Parathyroid adenoma (tissue), 2 donors: ENCODE measurements around the gene CPA2.

ENCODE experiments used
- H2AFZ ChIP-seq: fragments of 300-600 bp; sonication (generic); one replicate; pipeline ENCODE4 v1.7.0; 2017; ENCODE audit warnings: antibody characterized with exemption, mild to moderate bottlenecking
- H3K27ac ChIP-seq: fragments of 300-600 bp; sonication (generic); one replicate; pipeline ENCODE4 v1.7.0; 2017
- H3K27me3 ChIP-seq: fragments of 300-600 bp; sonication (generic); one replicate; pipeline ENCODE4 v1.7.0; 2017; ENCODE audit warnings: low read length; ENCODE audit not compliant: control insufficient read depth, insufficient read depth
- H3K36me3 ChIP-seq: fragments of 300-600 bp; sonication (generic); one replicate; pipeline ENCODE4 v1.7.0; 2017; ENCODE audit warnings: low read length; ENCODE audit not compliant: control insufficient read depth, insufficient read depth
- H3K4me1 ChIP-seq: fragments of 300-600 bp; sonication (generic); one replicate; pipeline ENCODE4 v1.7.0; 2017; ENCODE audit warnings: control low read depth
- H3K4me2 ChIP-seq: fragments of 300-600 bp; sonication (generic); one replicate; pipeline ENCODE4 v1.7.0; 2017; ENCODE audit warnings: low read length
- H3K4me3 ChIP-seq: fragments of 300-600 bp; sonication (generic); one replicate; pipeline ENCODE4 v1.7.0; 2017; ENCODE audit warnings: low read depth, low read length
- H3K79me2 ChIP-seq: fragments of 300-600 bp; sonication (generic); one replicate; pipeline ENCODE4 v1.7.0; 2017; ENCODE audit warnings: control low read depth
- H3K9ac ChIP-seq: fragments of 300-600 bp; sonication (generic); one replicate; pipeline ENCODE4 v1.7.0; 2017; ENCODE audit warnings: mild to moderate bottlenecking
- H3K9me3 ChIP-seq: fragments of 300-600 bp; sonication (generic); one replicate; pipeline ENCODE4 v1.7.0; 2017; ENCODE audit warnings: low read length; ENCODE audit not compliant: control insufficient read depth
- TF ChIP-seq, protein P1 (sequence below): fragments of 300-600 bp; sonication (generic); IDR thresholded peaks from one replicate; pipeline ENCODE4 v1.7.0; 2017; ENCODE audit warnings: antibody characterized with exemption, mild to moderate bottlenecking
- donor health status: primary hyperparathyroidism.

Gene CPA2

DNA sequence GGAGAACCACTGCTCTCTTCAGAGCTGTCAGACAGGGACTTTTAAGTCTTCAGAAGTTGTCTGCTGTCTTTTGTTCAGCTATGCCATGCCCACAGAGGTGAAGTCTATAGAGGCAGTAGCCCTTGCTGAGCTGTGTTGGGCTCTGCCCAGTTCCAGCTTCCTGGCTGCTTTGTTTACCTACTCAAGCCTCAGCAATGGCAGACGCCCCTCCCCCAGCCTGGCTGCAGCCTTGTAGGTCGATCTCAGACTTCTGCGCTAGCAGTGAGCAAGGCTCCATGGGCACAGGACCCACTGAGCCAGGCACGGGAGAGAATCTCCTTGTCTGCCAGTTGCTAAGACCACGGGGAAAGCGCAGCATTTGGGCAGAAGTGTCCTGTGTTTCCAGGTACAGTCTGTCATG, 12.1 kb upstream of the CPA2 start:
- no peak overlapping the region for H3K9ac ChIP-seq
- no peaks in the 10 kb centered on the region for H3K79me2 ChIP-seq
- no peak overlapping the region for H3K4me3 ChIP-seq
- H3K27ac ChIP-seq = no peak overlapping the region
- no peaks in the 10 kb centered on the region for H3K4me1 ChIP-seq
- H3K27me3 ChIP-seq = no peaks in the 10 kb centered on the region
- H3K4me2 ChIP-seq = no peak overlapping the region
- peaks cover 6% of the 10 kb centered on the region for H3K9me3 ChIP-seq
- H2AFZ ChIP-seq = no peak overlapping the region
- TF ChIP-seq, protein P1, sequence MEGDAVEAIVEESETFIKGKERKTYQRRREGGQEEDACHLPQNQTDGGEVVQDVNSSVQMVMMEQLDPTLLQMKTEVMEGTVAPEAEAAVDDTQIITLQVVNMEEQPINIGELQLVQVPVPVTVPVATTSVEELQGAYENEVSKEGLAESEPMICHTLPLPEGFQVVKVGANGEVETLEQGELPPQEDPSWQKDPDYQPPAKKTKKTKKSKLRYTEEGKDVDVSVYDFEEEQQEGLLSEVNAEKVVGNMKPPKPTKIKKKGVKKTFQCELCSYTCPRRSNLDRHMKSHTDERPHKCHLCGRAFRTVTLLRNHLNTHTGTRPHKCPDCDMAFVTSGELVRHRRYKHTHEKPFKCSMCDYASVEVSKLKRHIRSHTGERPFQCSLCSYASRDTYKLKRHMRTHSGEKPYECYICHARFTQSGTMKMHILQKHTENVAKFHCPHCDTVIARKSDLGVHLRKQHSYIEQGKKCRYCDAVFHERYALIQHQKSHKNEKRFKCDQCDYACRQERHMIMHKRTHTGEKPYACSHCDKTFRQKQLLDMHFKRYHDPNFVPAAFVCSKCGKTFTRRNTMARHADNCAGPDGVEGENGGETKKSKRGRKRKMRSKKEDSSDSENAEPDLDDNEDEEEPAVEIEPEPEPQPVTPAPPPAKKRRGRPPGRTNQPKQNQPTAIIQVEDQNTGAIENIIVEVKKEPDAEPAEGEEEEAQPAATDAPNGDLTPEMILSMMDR = no peak
- H3K36me3 ChIP-seq = no peaks in the 10 kb centered on the region

GRCh38 chr7:130256704-130257103, 10.0 kb upstream of the CPA2 start:
- no peaks in the 10 kb centered on the region for H3K36me3 ChIP-seq
- H3K4me3 ChIP-seq = no peak overlapping the region
- H3K79me2 ChIP-seq = no peaks in the 10 kb centered on the region
- H3K27me3 ChIP-seq = no peaks in the 10 kb centered on the region
- TF ChIP-seq, protein P1 = no peak
- H2AFZ ChIP-seq = no peak overlapping the region
- H3K4me2 ChIP-seq = no peak overlapping the region
- no peaks in the 10 kb centered on the region for H3K4me1 ChIP-seq
- H3K9me3 ChIP-seq = peaks cover 6% of the 10 kb centered on the region
- no peak overlapping the region for H3K9ac ChIP-seq
- no peak overlapping the region for H3K27ac ChIP-seq

DNA sequence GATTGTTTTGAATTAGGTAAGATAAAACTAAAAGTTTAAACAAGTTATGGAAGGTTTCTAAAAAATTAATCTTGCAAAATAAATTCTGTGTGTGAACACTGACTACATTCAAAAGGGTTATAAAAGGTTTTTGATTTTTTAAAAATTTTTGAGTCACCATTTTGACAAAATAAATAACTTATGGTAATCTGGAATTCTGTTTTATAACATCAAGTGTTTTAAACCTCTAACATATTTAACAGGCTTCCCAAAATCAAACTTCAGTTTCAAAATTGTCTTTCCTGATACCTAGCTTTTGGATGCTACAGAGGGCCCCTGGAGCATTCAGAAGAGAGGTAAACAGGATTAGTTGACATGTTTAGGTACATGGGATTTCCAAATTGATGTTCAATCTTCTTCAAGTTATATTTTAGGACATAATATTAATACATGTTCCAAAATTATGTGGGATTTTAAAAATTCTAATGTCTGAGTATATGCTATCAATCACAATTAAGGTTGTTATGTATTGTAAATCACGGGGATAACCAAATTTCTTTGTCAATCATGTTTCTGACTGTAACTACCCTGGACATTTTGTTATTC, 8.1 kb upstream of the CPA2 start:
- Histone ChIP-seq H3K9me3 (peaks cover 6% of the 10 kb centered on the region), H3K27ac (no peak overlapping the region), H3K9ac (no peak overlapping the region), H3K4me2 (no peak overlapping the region), H3K4me1 (no peaks in the 10 kb centered on the region), H2AFZ (no peak overlapping the region), H3K79me2 (no peaks in the 10 kb centered on the region), H3K27me3 (no peaks in the 10 kb centered on the region), H3K4me3 (no peak overlapping the region), H3K36me3 (no peaks in the 10 kb centered on the region)
- TF ChIP-seq, protein P1 = no peak

- no peak overlapping the region for H3K4me2 ChIP-seq
- H3K9me3 ChIP-seq = peaks cover 6% of the 10 kb centered on the region
- no peaks in the 10 kb centered on the region for H3K79me2 ChIP-seq
- no peaks in the 10 kb centered on the region for H3K4me1 ChIP-seq
- H3K27me3 ChIP-seq = no peaks in the 10 kb centered on the region
- no peak overlapping the region for H3K27ac ChIP-seq
- no peaks in the 10 kb centered on the region for H3K36me3 ChIP-seq
- H3K9ac ChIP-seq = no peak overlapping the region
- H3K4me3 ChIP-seq = no peak overlapping the region
- TF ChIP-seq, protein P1 = no peak
- no peak overlapping the region for H2AFZ ChIP-seq
These were observed 4.2 kb upstream of the CPA2 start for GRCh38 chr7:130262448-130262847.

- H2AFZ ChIP-seq = no peak overlapping the region
- no peak overlapping the region for H3K9ac ChIP-seq
- H3K9me3 ChIP-seq = peaks cover 6% of the 10 kb centered on the region
- no peaks in the 10 kb centered on the region for H3K27me3 ChIP-seq
- no peak overlapping the region for H3K27ac ChIP-seq
- H3K36me3 ChIP-seq = no peaks in the 10 kb centered on the region
- no peaks in the 10 kb centered on the region for H3K4me1 ChIP-seq
- no peak overlapping the region for H3K4me2 ChIP-seq
- no peaks in the 10 kb centered on the region for H3K79me2 ChIP-seq
- TF ChIP-seq, protein P1 = no peak
- H3K4me3 ChIP-seq = no peak overlapping the region
These were observed 3.5 kb upstream of the CPA2 start for GRCh38 chr7:130263130-130263529.
